Measurements from ENCODE around the gene SLC38A4. TPM values are rescaled to one million over a fixed set of nuclear protein-coding genes. Genes with fewer than 3 reads are reported as not detected.

SLC38A4 gene
- total RNA-seq, 4 donors from 2014 or later = 0.17 TPM; not detected in 2

GRCh38 chr12:46792925-46793324, 32.9 kb downstream of the SLC38A4 start:
- intact Hi-C loops (cut with DNase I) = no loop called here
- 63% methylated on average over 3 of the region's 3 CpGs for WGBS
- Histone ChIP-seq H3K9me3 (no peaks in the 10 kb centered on the region), H3K36me3 (no peaks in the 10 kb centered on the region), H3K4me3 (no peak overlapping the region), H3K27ac (replicated peaks in 1 of 4) (no peak overlapping the region), H3K27me3 (no peaks in the 10 kb centered on the region), H3K4me1 (no peaks in the 10 kb centered on the region)
- no peak for DNase-seq (ENCODE audit: extremely low spot score)
- TF ChIP-seq POLR2AphosphoS5 (IDR thresholded peaks at IDR 0.05) = no peak
- TF ChIP-seq EP300 (IDR thresholded peaks at IDR 0.05) = no peak
- no peak for TF ChIP-seq POLR2A (IDR thresholded peaks at IDR 0.05; ENCODE audit: low read depth)
- TF ChIP-seq, protein P1, sequence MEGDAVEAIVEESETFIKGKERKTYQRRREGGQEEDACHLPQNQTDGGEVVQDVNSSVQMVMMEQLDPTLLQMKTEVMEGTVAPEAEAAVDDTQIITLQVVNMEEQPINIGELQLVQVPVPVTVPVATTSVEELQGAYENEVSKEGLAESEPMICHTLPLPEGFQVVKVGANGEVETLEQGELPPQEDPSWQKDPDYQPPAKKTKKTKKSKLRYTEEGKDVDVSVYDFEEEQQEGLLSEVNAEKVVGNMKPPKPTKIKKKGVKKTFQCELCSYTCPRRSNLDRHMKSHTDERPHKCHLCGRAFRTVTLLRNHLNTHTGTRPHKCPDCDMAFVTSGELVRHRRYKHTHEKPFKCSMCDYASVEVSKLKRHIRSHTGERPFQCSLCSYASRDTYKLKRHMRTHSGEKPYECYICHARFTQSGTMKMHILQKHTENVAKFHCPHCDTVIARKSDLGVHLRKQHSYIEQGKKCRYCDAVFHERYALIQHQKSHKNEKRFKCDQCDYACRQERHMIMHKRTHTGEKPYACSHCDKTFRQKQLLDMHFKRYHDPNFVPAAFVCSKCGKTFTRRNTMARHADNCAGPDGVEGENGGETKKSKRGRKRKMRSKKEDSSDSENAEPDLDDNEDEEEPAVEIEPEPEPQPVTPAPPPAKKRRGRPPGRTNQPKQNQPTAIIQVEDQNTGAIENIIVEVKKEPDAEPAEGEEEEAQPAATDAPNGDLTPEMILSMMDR (IDR thresholded peaks at IDR 0.05) = no peak

DNA sequence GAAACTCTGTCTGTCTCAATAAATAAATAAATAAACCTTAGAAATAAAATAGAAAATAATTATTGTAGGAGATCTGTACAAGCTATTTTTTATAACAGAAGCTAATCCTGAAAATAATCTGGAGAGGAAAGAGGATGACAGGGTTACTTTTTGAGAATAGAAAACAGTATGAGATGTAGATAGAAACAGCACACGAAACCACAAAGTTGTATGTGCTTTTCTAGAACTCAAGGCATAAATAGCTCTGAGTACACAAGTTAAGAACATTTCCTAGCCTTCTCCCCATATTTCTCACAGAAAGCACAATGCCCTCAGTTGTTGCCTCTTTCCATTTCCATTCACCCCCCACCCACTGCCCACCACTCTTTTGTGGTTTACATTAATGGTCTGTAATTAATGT, 35.7 kb downstream of the SLC38A4 start:
- no peak for TF ChIP-seq POLR2A (IDR thresholded peaks at IDR 0.05; ENCODE audit: low read depth)
- no peak for TF ChIP-seq POLR2AphosphoS5 (IDR thresholded peaks at IDR 0.05)
- TF ChIP-seq EP300 (IDR thresholded peaks at IDR 0.05) = no peak
- TF ChIP-seq, protein P1 (IDR thresholded peaks at IDR 0.05) = no peak
- H3K27me3 ChIP-seq = no peaks in the 10 kb centered on the region
- no peak overlapping the region for H3K4me3 ChIP-seq
- no peaks in the 10 kb centered on the region for H3K9me3 ChIP-seq
- peaks cover 0 to under 1% (median 0%) of the 10 kb centered on the region in 4 donors for H3K4me1 ChIP-seq
- no peaks in the 10 kb centered on the region for H3K36me3 ChIP-seq
- H3K27ac ChIP-seq (replicated peaks in 1 of 4) = no peak overlapping the region
- intact Hi-C loops (cut with DNase I) = no loop called here
- DNase-seq (ENCODE audit: extremely low spot score) = no peak
- WGBS = 93% methylated on average over 1 of the region's 1 CpG

DNA sequence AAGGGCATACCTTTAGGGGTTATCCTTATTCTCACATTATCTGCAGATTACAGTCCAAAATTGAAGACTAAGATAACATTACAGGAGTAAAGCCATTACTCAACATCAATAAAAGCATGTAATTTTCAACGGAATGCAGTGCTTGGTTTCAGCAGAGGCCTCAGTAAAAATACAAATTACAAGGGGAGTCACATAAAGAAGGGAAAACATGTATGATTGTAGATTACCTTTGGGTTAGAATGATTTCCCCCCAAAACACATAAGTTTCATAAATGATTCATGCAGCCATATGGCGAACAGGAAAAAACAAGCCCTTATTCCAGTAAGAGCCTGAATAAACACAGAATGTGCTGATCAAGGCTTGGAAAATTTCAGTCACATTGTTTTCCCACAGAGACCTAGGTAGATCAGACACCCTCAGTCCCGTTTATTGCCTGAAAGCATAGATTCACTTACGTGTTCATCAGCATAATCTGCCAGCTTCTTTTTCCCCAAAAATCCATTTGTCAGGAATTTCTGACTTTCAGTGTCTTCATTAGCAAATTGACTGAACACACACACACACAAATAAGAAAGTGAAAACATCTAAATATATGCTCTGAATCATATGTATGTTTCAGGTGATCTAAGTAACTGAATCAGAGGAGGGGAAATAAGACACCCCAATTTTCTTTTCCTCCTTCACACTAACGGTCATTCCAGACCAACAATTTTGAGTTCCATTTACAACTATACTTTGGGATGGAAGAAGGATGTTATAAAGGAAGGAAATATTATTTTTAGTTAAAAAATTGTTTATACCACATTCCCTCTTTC, 37.5 kb downstream of the SLC38A4 start:
- Histone ChIP-seq H3K36me3 (no peaks in the 10 kb centered on the region), H3K27me3 (no peaks in the 10 kb centered on the region), H3K9me3 (no peaks in the 10 kb centered on the region), H3K4me1 (peaks cover 0 to 4% (median 0%) of the 10 kb centered on the region in 4 donors), H3K27ac (replicated peaks in 1 of 4) (no peak overlapping the region), H3K4me3 (no peak overlapping the region)
- intact Hi-C loops (cut with DNase I) = no loop called here
- DNase-seq (ENCODE audit: extremely low spot score) = no peak
- 64% methylated on average over 5 of the region's 5 CpGs for WGBS
- TF ChIP-seq EP300 (IDR thresholded peaks at IDR 0.05) (no peak), POLR2AphosphoS5 (IDR thresholded peaks at IDR 0.05) (no peak), POLR2A (IDR thresholded peaks at IDR 0.05; ENCODE audit: low read depth) (no peak)
- TF ChIP-seq, protein P1 (IDR thresholded peaks at IDR 0.05) = no peak

DNA sequence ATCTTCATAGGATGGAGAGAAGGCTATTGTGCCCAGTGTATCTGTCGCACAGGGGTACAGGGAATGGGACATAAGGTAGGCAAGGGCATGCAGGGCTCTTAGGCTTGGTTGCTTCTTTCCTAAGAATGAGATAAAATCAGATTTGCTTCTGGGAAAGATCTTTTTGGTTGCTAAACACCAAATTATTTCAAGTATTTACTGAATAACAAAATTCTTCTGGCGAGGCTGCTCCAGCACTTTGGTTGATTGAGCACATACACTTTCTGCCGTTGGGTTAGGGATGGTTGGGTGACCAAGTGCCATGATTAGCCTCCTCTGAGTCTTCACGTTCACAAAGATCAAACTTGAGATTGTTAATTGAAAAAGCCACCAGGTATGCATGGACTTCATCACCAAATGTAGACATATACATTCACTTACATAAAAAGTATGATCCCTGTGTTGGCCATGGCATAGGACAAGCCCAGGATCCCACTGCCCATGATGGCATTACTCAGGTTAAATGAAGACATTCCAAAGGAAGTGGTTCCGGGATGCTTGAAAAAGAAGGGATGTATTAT, 38.2 kb downstream of the SLC38A4 start:
- Histone ChIP-seq H3K36me3 (no peaks in the 10 kb centered on the region), H3K4me3 (no peak overlapping the region), H3K4me1 (peaks cover 0 to 4% (median 0%) of the 10 kb centered on the region in 4 donors), H3K9me3 (no peaks in the 10 kb centered on the region), H3K27me3 (no peaks in the 10 kb centered on the region), H3K27ac (replicated peaks in 1 of 4) (no peak overlapping the region)
- TF ChIP-seq EP300 (IDR thresholded peaks at IDR 0.05) = no peak
- TF ChIP-seq, protein P1 (IDR thresholded peaks at IDR 0.05) = no peak
- TF ChIP-seq POLR2A (IDR thresholded peaks at IDR 0.05; ENCODE audit: low read depth) = no peak
- TF ChIP-seq POLR2AphosphoS5 (IDR thresholded peaks at IDR 0.05) = no peak
- DNase-seq (ENCODE audit: extremely low spot score) = no peak
- intact Hi-C loops (cut with DNase I) = no loop called here
- 92% methylated on average over 5 of the region's 5 CpGs for WGBS
